HL-60/S4 treated with phorbol 12-myristate 13-acetate at 8.2 ng/mL for 4 days and 3 days (cell line): ENCODE data around the gene VANGL1.

ENCODE experiments used
- in situ Hi-C: fragments of 300-500 bp; cut with MboI; formaldehyde crosslinking; loops from 2 replicates; pipeline ENCODE4 v1.15.0; 2022; ENCODE audit warnings: low sequenced_read_pairs

The VANGL1 gene

GRCh38 chr1:115728341-115728740 lies 86.6 kb downstream of the VANGL1 start:
- in situ Hi-C loops = no loop called here

GRCh38 chr1:115729756-115730155 lies 88.0 kb downstream of the VANGL1 start:
- in situ Hi-C loops = no loop called here

GRCh38 chr1:115732316-115732715 lies 90.5 kb downstream of the VANGL1 start:
- in situ Hi-C loops = no loop called here

- in situ Hi-C loops = no loop called here
Measured at GRCh38 chr1:115740811-115741210, 99.0 kb downstream of the VANGL1 start.

- in situ Hi-C loops = no loop called here
Measured at GRCh38 chr1:115744646-115745275, 103.0 kb downstream of the VANGL1 start.

- in situ Hi-C loops = no loop called here
Measured at GRCh38 chr1:115746021-115746690, 104.4 kb downstream of the VANGL1 start.
